HG02981 (cell line): Measurements from ENCODE around the gene GRIP1.

Experiments
- ATAC-seq: cut with Tn5 transposase; IDR thresholded peaks from one replicate; pipeline ENCODE4 v1.9.1; 2021; ENCODE audit warnings: mild to moderate bottlenecking, moderate library complexity; ENCODE audit not compliant: unreplicated experiment

GRIP1 gene

GRCh38 chr12:66647034-66647691, 31.7 kb downstream of the GRIP1 start:
- ATAC-seq: no peak

GRCh38 chr12:66644151-66644550, 34.7 kb downstream of the GRIP1 start:
- ATAC-seq: no peak

DNA sequence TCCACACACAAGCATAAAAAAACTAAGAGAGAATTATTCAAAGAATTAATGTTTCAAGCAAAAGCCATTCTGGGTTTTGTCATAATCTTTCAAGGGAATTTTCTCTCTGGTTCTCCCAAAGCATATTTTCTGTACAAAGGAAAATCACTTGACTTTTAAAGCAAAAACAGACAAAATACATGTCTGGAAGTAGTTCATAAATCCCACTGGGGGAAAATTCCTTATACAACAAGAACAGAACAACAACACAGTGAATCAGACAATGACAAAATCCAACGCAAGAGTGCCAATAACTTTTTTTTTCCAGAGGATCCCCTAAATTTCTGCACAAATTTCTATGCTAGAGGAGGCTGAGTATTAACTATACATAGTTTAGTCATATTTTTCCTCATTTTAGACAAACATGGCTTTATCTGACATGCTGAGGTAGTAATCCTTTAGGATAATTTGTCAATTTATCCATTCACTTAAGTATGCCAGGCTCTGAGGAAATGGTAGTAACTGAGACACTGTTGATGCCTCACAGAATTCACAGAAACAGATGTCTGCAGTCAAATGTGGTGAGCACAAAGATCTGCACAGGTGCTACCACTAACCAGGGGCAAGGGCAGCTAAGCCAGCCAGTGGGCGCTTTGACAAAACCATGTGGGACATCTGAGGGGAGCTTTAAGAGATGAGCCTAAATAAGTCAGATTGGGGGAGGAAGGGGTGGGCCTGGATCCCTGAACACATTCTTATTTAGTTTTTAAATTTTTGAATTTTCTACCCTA, 38.0 kb downstream of the GRIP1 start:
- ATAC-seq: no peak

DNA sequence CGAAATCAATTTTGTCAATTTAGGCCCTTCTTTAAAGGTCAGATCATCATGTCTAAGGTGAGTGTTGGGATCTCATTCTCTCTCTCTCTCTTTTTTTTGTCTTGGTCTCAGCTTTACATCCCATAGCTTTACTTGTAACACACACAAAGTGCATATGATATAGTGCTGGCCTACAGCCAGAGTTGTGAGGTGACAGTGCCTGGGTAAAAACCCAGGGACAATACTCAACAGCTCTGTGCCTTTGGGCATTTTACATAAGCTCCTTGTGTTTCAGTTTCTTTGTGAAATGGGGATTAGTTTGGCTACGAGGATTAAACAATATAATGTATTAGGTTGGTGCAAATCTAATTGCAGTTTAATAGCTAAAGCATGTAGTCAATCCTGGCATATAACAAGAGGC, 40.2 kb downstream of the GRIP1 start:
- ATAC-seq: no peak

- no peak for ATAC-seq
Measured at GRCh38 chr12:66637699-66638301, 41.1 kb downstream of the GRIP1 start.

GRCh38 chr12:66636771-66637170, 42.1 kb downstream of the GRIP1 start:
- ATAC-seq: no peak

GRCh38 chr12:66633676-66634075, 45.2 kb downstream of the GRIP1 start:
- ATAC-seq: no peak

DNA sequence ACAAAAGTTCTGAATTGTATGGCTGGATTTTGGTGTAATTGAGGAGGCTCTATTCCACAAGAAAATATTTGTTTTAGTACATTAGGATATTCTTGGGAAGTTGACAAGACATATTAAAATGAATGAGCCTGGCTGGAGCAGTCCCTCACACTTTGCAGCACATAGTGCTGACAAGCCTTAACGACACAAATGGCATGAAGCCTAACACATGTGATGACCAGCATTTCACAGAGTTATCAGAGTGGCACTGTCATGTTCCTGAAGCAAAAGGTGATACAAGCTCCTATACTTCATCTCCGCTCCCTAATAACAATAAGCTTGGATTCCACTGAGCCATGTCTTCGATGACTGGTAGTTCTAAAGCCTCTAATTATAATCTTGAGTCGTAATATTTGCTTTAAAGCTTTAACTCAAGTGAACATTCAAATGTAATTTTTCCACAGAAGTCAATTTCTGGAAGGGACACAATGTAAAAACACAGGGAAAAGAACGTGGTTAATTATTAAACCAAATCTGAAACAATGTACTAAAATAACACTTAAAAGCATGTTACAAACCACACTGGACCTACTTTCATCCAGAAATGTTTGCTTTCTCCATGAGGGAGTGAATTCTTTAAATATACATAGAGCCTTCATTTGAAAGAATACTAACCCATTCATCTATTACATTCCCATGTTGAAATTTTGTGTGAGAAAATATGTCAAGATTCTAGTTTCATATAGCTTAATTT, 49.6 kb downstream of the GRIP1 start:
- ATAC-seq: no peak

DNA sequence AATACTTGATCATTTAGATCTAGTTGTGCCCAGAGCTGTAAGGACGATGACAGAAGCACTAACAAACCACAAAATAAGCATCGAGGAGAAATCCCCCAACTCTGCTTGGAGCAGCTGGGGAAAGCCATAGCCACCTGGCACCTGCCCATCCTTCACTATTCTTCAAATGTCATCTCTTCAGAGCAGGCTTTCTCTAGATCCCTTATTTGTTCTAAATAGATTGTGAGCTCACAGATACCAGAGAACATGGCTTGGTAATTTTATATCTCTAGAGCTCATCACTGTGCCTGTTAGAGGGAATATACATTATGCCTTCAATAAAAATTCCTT, 50.9 kb downstream of the GRIP1 start:
- no peak for ATAC-seq

- no peak for ATAC-seq
Measured at GRCh38 chr12:66627270-66627987, 51.4 kb downstream of the GRIP1 start.

- no peak for ATAC-seq
Measured at GRCh38 chr12:66624806-66625205, 54.1 kb downstream of the GRIP1 start.

DNA sequence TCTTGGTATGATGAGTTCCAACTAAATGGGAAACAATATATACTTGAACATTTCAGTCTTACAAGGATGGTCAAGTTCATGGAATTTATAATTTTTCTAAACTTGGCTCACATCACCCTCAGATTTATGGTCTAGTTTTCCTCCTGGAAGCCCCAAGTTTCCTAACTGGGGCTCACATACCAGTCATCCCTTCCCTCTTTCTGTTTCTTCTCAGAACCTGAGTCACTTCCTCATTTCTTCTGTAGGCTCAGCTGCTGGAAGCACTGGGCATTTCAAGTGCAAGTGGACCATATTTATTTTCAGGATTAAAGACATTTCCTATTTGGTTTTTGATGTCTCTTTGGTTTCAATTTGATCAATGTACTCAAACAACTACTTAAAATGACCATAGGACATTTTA, 55.4 kb downstream of the GRIP1 start:
- ATAC-seq: no peak

GRCh38 chr12:66620688-66621087, 58.2 kb downstream of the GRIP1 start:
- no peak for ATAC-seq

GRCh38 chr12:66620026-66620425, 58.9 kb downstream of the GRIP1 start:
- no peak for ATAC-seq

DNA sequence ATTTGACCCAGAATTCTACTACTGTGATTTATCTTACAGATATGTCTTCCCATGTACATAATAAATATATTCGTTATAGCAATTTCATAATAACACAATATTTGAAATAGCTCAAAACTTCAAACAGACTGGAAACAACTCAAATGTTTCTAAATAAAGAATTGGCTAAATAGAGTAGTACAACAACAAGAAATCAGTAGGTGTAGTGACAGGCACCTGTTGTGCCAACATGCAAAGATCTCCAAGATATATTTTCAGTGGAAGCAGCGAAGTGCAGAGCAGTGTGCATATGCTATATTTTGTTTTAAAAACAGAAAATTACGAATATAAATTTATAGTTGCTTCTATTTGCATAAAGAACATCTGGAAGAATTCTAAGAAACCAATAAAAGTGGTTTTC, 60.9 kb downstream of the GRIP1 start:
- ATAC-seq: no peak

DNA sequence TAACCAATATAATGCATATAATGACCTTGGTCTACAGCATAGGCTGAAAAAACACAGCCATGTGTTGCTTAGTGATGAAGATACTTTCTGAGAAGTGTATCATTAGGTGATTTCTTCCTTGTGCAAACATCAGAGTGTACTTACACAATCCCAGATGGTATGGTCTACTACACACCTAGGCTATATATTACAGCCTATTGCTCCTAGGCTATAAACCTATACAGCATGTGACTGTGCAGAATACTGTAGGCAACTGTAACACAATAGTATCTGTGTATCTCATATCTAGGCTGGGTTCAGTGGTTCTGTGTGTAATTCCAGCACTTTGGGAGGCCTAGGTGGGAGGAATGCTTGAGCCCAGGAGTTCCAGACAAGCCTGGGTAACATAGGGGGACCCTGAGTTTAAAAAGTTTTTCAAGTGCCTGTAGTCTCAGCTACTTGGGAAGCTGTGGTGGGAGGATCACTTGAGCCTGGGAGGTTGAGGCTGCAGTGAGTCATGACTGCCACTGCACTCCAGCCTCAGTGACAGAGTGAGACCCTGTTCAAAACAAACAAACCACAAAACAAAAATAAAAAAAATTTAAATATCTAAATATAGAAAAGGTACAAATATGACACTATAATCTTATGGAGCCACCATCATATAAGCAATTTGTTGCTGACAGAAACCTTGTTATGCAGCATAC, 66.6 kb downstream of the GRIP1 start:
- no peak for ATAC-seq

DNA sequence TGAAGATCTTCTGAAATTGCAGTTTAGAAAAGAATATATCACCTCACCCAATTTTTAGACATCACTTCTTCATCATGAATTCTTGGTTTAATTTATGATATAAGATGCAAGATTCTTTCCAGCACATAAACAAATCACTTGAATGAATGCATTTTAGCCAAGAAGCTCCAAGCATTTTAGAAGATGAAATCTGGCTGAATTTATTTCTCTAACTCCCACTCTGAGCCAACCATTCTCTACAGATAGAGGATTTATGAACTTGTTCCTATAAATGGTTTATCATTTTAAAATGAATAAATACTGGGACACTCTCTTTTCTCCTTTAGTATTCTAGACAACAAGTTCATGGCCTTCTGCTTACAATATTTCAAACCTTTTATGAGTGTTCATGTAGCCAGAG, 71.7 kb downstream of the GRIP1 start:
- no peak for ATAC-seq

- no peak for ATAC-seq
Measured at GRCh38 chr12:66605293-66605692, 73.6 kb downstream of the GRIP1 start.

- ATAC-seq: no peak
Measured at GRCh38 chr12:66603981-66604479, 74.8 kb downstream of the GRIP1 start.

DNA sequence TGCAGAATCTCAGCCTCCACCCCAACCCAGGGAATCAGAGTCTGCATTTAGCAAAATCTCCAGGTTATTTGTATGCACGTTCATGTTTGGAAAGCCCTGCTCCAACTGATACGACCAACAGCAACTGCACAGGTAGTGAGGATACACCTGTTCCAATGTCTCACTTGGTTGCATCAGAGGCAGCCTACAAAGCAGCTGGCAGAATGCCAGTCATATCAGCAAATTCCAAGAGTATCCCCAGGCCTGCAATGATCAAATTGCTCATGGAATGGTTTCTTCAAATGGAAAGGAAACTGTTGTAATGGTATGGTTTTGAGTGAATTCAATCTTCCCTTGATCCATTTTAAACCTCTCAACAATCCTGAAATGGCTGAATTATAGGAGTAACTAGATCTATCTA, 75.4 kb downstream of the GRIP1 start:
- no peak for ATAC-seq
